Cardiac fibroblast (primary cell): ENCODE results near the gene TUBA1C.

Experiments used
- DNase-seq, 2 donors: peaks; one replicate each; pipeline versions ENCODE4 v3.0.0 to v3.0.0-alpha.2; 2010; ENCODE audit warnings: low read depth in 2 of 2
- H3K4me3 ChIP-seq, 2 donors: replicated peaks in 1 of 2; 1 replicate in 1 of 2; 2 replicates in 1 of 2; pipeline ENCODE4 v1.5.1; 2011; ENCODE audit warnings: low read depth in 2 of 2, low read length in 2 of 2, mild to moderate bottlenecking in 2 of 2, moderate library complexity in 1 of 2
- CTCF ChIP-seq: IDR thresholded peaks from one replicate; pipeline ENCODE4 v1.5.1; 2011; ENCODE audit warnings: low read depth, mild to moderate bottlenecking, low read length, inconsistent platforms

The TUBA1C gene

GRCh38 chr12:49264873-49265792, at the start of gene TUBA1C:
Gene TUBA1C, plus strand, starts transcription at chr12:49265082. Its CDS starts 100 bp downstream, at chr12:49265182.
- peak; percentile 95 to 96 for DNase-seq
- TF ChIP-seq CTCF, result peak; percentile 4
- peak within 1 kb of the TSS; percentile 87 to 93 for H3K4me3 ChIP-seq

- no peak overlapping the region for H3K4me3 ChIP-seq
- no peak for TF ChIP-seq CTCF
- DNase-seq, result no peak
Observed at GRCh38 chr12:49219417-49220026, 45.4 kb upstream of the TUBA1C start.

GRCh38 chr12:49220972-49221371, 43.9 kb upstream of the TUBA1C start:
- no peak for DNase-seq
- TF ChIP-seq CTCF, result no peak
- H3K4me3 ChIP-seq, result no peak overlapping the region

- TF ChIP-seq CTCF, result no peak
- DNase-seq, result no peak
- H3K4me3 ChIP-seq, result no peak overlapping the region
Observed at GRCh38 chr12:49223122-49223521, 41.8 kb upstream of the TUBA1C start.

GRCh38 chr12:49223590-49224369, 41.1 kb upstream of the TUBA1C start:
- no peak for DNase-seq
- no peak for TF ChIP-seq CTCF
- H3K4me3 ChIP-seq, result no peak overlapping the region

GRCh38 chr12:49225576-49226166, 39.2 kb upstream of the TUBA1C start:
- peak; percentile 58 to 79 for DNase-seq
- peak; percentile 44 for TF ChIP-seq CTCF
- H3K4me3 ChIP-seq, result no peak overlapping the region
